ENCODE data around the gene BICRA. TPM values are rescaled to one million over a fixed set of nuclear protein-coding genes. Genes with fewer than 3 reads are reported as not detected.

BICRA gene
- total RNA-seq, 1 donor from 2014 or later, result 15.6 TPM

DNA sequence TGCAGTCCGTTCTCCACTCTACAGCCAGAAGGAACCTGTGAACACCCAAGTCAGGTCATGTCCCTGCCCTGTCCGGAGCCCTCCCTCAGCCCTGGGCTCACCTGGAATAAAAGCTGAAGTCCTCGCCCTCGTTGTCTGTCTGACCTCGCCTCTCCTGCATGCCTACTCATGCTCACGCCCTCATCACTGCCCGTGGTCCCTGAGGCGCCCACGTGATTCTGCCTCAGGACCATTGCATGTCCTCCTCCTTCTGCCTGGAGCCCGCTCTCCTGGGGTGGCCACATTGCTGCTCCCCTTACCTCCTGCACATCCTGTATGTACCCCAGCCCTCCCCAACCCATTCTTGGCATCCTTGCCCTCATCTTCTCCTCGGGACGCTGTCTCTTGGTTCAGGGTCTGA, 42.2 kb downstream of the BICRA start:
- Histone ChIP-seq H2AFZ (replicated peaks) (no peak overlapping the region), H3K9me3 (ENCODE audit: low read depth) (no peaks in the 10 kb centered on the region), H3K27me3 (no peaks in the 10 kb centered on the region), H3K36me3 (no peaks in the 10 kb centered on the region), H3K4me1 (no peaks in the 10 kb centered on the region), H3K4me2 (no peak overlapping the region), H4K20me1 (ENCODE audit: low read depth) (peaks cover 58% of the 10 kb centered on the region), H3F3A (ENCODE audit: low read depth) (no peaks in the 10 kb centered on the region), H3K9ac (no peak overlapping the region), H3K79me2 (ENCODE audit: low read depth) (peaks cover 91% of the 10 kb centered on the region), H3K27ac (no peak overlapping the region), H3K4me3 (no peak overlapping the region)
- Mint-ChIP-seq H3K9me3 (peaks cover 12% of the 10 kb centered on the region), H3K4me1 (peaks cover 2% of the 10 kb centered on the region), H3K27ac (no peak overlapping the region), H3K27me3 (ENCODE audit: insufficient read depth, low read depth) (no peaks in the 10 kb centered on the region), H3K4me3 (no peak overlapping the region), H3K36me3 (peaks cover 45% of the 10 kb centered on the region)
- TF ChIP-seq, protein P1, sequence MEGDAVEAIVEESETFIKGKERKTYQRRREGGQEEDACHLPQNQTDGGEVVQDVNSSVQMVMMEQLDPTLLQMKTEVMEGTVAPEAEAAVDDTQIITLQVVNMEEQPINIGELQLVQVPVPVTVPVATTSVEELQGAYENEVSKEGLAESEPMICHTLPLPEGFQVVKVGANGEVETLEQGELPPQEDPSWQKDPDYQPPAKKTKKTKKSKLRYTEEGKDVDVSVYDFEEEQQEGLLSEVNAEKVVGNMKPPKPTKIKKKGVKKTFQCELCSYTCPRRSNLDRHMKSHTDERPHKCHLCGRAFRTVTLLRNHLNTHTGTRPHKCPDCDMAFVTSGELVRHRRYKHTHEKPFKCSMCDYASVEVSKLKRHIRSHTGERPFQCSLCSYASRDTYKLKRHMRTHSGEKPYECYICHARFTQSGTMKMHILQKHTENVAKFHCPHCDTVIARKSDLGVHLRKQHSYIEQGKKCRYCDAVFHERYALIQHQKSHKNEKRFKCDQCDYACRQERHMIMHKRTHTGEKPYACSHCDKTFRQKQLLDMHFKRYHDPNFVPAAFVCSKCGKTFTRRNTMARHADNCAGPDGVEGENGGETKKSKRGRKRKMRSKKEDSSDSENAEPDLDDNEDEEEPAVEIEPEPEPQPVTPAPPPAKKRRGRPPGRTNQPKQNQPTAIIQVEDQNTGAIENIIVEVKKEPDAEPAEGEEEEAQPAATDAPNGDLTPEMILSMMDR (IDR thresholded peaks at IDR 0.05), result no peak
- TF ChIP-seq EZH2 (IDR thresholded peaks at IDR 0.05), result no peak
- no peak for TF ChIP-seq EZH2phosphoT487 (IDR thresholded peaks at IDR 0.05)
- no peak for DNase-seq (ENCODE audit: low spot score)

- H3K79me2 ChIP-seq (ENCODE audit: low read depth), result peaks cover 91% of the 10 kb centered on the region
- DNase-seq (ENCODE audit: low spot score), result no peak
- H3K27me3 ChIP-seq, result no peaks in the 10 kb centered on the region
- H3F3A ChIP-seq (ENCODE audit: low read depth), result no peaks in the 10 kb centered on the region
- H2AFZ ChIP-seq (replicated peaks), result no peak overlapping the region
- no peak overlapping the region for H3K27ac ChIP-seq
- no peak overlapping the region for H3K4me3 Mint-ChIP-seq
- no peaks in the 10 kb centered on the region for H3K4me1 ChIP-seq
- TF ChIP-seq EZH2phosphoT487 (IDR thresholded peaks at IDR 0.05) (no peak), EZH2 (IDR thresholded peaks at IDR 0.05) (no peak)
- TF ChIP-seq, protein P1 (IDR thresholded peaks at IDR 0.05), result no peak
- no peak overlapping the region for H3K27ac Mint-ChIP-seq
- no peak overlapping the region for H3K4me2 ChIP-seq
- H3K9me3 Mint-ChIP-seq, result peaks cover 12% of the 10 kb centered on the region
- H3K27me3 Mint-ChIP-seq (ENCODE audit: insufficient read depth, low read depth), result no peaks in the 10 kb centered on the region
- H3K4me1 Mint-ChIP-seq, result peaks cover 2% of the 10 kb centered on the region
- H3K4me3 ChIP-seq, result no peak overlapping the region
- H3K9me3 ChIP-seq (ENCODE audit: low read depth), result no peaks in the 10 kb centered on the region
- peaks cover 61% of the 10 kb centered on the region for H4K20me1 ChIP-seq (ENCODE audit: low read depth)
- H3K36me3 Mint-ChIP-seq, result peaks cover 39% of the 10 kb centered on the region
- H3K36me3 ChIP-seq, result no peaks in the 10 kb centered on the region
- H3K9ac ChIP-seq, result no peak overlapping the region
These were observed 42.8 kb downstream of the BICRA start for GRCh38 chr19:47651691-47652090.

GRCh38 chr19:47652285-47652684, 43.4 kb downstream of the BICRA start:
- peaks cover 2% of the 10 kb centered on the region for H3K4me1 Mint-ChIP-seq

More at GRCh38 chr19:47652285-47652684, 43.4 kb downstream of the BICRA start:
- TF ChIP-seq, protein P1 (IDR thresholded peaks at IDR 0.05), result no peak
- no peak for TF ChIP-seq EZH2 (IDR thresholded peaks at IDR 0.05)
- TF ChIP-seq EZH2phosphoT487 (IDR thresholded peaks at IDR 0.05), result no peak
- H3K4me3 Mint-ChIP-seq, result no peak overlapping the region
- no peaks in the 10 kb centered on the region for H3K9me3 ChIP-seq (ENCODE audit: low read depth)
- H3K27me3 ChIP-seq, result no peaks in the 10 kb centered on the region
- no peak overlapping the region for H3K4me3 ChIP-seq
- no peak overlapping the region for H2AFZ ChIP-seq (replicated peaks)
- no peaks in the 10 kb centered on the region for H3K36me3 ChIP-seq
- H3K4me1 ChIP-seq, result no peaks in the 10 kb centered on the region
- H3F3A ChIP-seq (ENCODE audit: low read depth), result no peaks in the 10 kb centered on the region
- H3K9ac ChIP-seq, result no peak overlapping the region
- H3K79me2 ChIP-seq (ENCODE audit: low read depth), result peaks cover 91% of the 10 kb centered on the region
- no peaks in the 10 kb centered on the region for H3K27me3 Mint-ChIP-seq (ENCODE audit: insufficient read depth, low read depth)
- H3K36me3 Mint-ChIP-seq, result peaks cover 36% of the 10 kb centered on the region
- H3K4me2 ChIP-seq, result no peak overlapping the region
- peaks cover 12% of the 10 kb centered on the region for H3K9me3 Mint-ChIP-seq
- no peak for DNase-seq (ENCODE audit: low spot score)
- peaks cover 61% of the 10 kb centered on the region for H4K20me1 ChIP-seq (ENCODE audit: low read depth)
- no peak overlapping the region for H3K27ac Mint-ChIP-seq
- H3K27ac ChIP-seq, result no peak overlapping the region

Data from neural progenitor cell (in vitro differentiated cells).